NAMALWA (cell line): ENCODE results near the gene PDIA5.
A peak's percentile ranks its signal among the peaks of the same experiment; 100 is the strongest.
"Not testable (repeated sequence)": the region's sequence is repeated elsewhere in the genome, so short reads cannot be mapped to it uniquely, and the experiment has no call there.

Experiments used
- DNase-seq: peaks from one replicate; pipeline ENCODE4 v3.0.0-alpha.2; 2015; ENCODE audit warnings: low spot score

Gene PDIA5

DNA sequence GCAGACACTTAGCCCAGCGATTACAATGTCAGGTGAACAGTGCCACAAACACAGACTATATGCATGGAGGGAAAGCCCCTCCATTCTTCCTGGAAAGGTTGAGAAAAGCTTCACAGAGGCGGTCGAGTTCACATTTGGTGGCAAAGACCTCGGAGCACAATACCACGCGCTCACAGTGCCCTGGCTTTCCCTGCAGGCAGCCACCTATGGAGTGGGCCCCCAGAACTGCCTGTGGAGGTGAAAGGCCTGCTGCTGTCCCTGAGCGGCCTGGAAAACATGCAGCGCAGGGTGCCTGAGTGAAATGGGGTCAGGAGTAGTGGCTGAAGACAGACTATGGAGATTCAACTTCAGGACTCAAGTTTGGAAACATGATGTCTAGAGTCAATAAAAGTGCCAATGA is 26.9 kb downstream of the PDIA5 start:
- no peak for DNase-seq

GRCh38 chr3:123094516-123095313 is 27.9 kb downstream of the PDIA5 start:
- no peak for DNase-seq

- no peak for DNase-seq
Measured at GRCh38 chr3:123096126-123096525, 29.3 kb downstream of the PDIA5 start.

- DNase-seq: no peak
Measured at GRCh38 chr3:123096731-123097130, 29.9 kb downstream of the PDIA5 start.

DNA sequence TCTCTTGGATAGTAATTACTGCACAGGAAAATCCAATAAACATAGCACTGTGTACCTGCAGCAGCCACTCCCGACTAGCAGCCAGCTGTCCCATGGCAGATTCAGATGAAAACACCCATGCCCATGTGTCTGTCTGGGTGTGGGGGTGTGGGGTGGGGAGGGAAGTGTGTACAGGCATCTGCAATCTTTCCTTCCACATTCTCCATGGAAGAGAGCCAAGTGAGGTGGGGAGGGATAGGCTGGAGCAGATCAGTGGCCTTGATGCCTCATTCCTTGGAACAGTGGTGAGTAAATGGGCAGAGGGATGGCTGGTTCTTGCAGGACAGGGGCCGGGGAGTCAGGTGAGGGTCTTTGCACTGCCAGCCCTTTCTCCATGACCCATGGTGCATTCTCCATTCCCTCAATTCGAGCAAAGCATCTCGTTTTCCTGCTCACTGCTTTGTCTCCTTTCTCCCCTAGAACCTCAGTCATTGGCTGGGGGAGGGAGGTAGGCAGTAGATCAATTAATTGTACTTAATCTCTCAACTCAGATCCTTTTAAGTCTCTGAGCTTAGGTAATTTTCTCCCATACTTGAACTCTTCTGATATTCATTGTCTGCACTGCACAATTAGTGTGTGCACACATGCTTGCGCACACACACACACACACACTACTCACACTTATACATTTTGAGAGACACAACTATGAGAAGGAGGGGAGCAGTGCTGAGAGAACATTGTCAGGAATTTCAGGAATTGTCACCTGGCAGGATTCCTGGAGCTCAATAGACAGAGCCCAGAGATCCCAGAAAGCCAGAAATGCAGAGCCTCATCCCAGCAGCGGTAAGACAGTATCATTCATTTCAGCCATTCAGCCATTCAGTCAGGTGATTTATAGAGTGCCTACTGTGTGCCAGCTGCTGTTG is 31.9 kb downstream of the PDIA5 start:
- DNase-seq: no peak

DNA sequence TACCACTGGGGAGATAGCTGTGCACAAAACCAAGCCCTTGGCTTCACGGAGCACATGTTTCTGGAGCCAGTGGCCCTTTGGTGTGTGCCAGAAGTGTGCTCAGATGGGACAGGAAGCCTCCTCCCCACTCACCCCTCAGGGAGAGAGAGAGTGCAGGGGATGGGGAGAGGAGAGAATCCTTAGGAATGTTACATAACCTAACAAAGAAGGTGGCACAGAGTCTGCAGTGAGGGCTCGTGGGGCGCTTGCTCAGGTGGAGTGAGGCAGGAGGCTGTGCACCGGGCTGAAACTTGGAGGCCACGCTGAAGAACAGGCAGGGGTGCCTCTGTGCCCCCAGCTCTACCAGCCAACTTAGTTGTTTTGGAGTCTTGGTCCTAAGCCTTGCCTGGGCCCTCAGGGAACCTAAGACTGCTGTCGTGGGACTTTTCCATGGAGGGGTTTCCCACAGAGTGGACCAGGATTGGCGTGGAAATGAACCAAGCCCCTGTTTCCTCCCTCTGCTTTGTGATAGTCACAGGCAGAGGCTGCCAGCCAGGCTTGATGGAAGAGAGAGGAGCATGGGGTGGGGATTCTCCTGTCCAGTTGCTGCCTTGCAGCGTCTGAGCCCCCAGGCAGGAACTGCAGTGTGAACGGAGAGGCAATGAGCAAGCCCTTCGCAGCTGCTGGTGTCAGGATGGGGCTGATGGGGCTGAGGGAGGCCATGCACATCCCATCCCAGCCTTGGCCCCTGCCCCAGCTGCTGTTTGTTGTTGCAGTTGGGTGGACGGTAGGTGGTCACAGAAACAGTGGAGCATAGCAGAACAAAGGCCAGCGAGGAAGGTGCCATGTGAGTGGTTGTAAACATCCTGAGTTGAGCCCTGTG is 32.7 kb downstream of the PDIA5 start:
- DNase-seq: no peak

GRCh38 chr3:123100193-123100776 is 33.5 kb downstream of the PDIA5 start:
- no peak for DNase-seq

DNA sequence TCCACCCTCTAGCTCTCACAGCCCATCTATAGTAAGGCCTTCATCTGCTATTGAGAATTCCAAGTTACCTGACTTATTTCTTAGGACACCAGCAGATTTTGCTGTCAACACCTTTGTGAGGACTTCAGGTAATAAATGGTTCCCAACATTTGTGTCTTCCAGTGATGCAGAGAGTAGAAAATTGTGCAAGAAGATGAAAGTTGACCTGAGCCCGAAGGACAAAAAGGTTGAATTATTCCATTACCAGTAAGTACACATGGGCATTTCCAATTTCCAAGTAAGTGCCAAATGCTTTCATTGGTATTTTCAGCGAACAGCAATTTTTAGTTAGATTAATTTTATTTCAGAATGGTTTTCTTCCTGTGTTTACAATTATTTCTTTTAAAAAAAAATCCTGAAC is 35.4 kb downstream of the PDIA5 start:
- DNase-seq: no peak

- no peak for DNase-seq
Measured at GRCh38 chr3:123102826-123103225, 36.0 kb downstream of the PDIA5 start.

DNA sequence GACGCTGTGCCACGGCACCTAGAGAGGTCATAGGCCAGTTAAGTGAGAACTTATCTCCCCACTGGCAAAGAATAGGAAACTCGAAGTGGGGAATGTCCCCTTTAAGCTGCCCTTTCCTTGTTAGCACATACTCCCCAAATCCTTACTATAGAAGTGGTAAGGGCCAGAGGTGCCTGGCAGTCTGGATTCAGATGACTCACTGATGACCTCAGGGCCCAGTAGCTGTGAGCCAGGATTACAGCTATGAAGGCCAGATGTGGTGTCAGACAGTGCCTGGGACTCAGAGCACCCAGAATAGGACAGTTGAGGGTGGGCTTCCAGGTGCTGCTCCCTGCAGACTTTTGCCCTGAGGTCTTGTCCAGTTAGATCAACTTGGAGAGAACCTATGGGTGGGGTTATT is 37.7 kb downstream of the PDIA5 start:
- DNase-seq: no peak

DNA sequence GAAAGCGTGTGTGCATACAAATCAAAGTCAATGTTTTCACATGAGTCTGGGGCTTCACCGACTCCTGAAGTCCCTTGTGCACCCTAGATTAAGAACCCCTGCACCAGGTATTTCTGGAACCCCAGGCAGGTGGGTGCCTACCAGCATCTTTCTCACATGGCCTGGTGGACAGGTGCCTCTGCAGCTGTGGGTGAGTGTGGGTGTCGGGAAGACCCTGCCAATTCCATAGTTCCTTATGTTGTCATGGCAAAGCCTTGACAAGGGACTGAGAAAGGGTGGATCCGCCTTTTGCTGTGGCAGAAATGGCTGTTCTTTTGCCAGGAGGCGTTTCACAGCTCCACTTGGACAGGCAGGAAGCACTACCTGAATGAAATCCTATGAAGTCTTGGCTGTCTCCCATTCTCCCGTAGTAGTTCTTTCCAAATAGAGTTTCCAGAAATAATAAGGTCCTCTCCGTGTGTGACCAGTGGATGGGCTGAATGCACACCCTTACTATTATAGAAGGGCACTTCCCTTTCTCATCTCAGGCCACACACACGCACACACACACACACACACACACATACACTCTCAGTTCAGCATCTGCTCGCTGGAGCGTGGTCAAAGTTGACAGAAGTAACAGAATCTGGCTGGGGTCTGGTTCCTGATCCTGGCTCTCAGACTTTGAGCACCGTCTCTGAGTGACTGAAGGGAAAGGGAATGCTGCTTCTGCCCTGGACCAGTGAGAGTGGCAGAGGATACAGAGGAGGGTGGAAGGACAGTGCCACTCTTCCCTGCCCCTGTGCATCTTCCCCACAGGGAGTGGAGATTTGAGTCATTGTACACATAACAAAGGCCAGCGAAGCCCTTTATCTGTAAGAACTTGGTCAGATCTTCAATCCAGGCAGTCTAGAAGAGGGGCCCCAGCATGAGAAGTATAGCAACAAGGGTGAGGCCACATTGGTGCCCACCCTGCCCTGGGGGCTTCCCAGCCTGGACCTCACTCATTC is 38.7 kb downstream of the PDIA5 start:
- DNase-seq: peak; percentile 56

GRCh38 chr3:123110282-123110975 is 43.6 kb downstream of the PDIA5 start:
- DNase-seq: no peak

GRCh38 chr3:123110976-123111615 is 44.3 kb downstream of the PDIA5 start:
- no peak for DNase-seq

DNA sequence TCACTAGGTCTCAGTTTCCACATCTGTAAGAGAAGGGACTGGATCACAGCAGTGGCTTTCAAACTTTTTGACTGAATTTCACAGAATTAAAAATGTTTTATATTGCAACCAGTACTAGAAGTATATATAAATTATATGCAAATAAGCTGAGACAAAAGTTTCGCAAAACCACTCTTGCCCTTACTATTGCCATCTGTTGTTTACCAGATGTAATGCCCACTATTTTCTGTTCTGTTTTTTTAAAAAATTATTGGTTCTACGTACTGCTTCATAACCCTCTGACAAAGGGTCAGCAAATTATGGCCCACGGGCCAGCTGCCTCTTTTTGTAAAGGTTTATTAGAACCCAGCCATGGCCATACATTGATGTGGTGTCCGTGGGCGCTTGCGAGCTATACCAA is 44.8 kb downstream of the PDIA5 start:
- peak; percentile 14 for DNase-seq

DNA sequence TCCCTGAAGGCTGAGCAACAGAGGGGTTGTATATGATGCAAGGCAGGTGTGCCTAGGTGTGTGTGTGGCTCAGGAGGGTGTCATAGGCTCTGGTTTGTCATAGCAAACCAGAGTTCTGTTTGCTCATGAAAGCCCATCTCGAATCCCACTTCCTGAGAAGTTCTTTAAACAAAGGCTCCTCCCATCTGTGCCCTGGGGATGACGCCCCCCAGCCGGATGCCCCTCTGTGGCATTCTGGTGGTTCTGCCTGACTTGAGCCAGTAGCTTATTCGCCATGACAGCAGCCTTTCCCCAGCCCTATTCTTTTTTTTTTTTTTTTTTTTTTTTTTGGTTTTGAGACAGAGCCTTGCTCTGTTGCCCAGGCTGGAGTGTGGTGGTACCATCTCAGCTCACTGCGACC is 45.4 kb downstream of the PDIA5 start:
- DNase-seq: no peak

DNA sequence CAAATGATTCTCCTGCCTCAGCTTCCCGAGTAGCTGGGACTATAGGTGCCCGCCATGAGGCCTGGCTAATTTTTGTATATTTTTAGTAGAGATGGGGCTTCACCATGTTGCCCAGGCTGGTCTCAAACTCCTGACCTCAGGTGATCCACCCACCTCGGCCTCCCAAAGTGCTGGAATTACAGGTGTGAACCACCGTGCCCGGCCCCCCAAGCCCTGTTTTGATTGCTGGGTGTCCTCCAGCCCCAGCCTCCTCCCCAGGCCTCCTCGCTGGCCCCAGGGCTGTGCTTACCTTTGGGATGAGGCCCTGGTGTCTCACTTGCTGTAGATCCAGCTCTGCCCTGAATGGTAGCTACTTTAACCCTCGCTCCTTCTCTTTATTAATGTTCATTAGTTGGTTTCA is 45.8 kb downstream of the PDIA5 start:
- not testable (repeated sequence) for DNase-seq

DNA sequence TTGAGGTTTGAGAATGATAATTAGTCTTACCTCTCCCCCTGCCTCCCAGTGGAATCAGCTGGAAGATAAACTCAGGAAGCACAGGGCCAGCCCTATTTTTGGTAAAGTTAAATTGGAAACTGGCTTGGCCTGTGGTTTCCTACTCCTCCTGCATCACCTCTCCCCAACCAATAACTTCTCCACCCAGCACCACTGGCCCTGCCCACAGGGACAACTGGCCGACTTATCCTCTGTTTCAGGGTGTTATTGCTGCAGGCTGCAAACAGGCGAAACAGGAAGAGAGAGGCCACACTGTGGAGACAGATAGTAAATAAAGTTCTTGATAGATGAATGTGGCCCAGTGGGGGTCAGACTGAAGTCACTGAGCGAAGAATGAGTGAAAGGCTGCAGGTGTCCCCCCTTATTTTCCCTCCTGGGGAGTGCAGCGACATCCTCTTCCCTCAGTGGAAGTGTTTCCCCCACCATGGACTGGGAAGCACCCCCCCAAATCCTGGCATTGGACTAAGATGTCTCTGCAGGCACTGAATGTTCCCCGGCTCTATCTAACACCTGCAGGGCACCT is 47.1 kb downstream of the PDIA5 start:
- no peak for DNase-seq

DNA sequence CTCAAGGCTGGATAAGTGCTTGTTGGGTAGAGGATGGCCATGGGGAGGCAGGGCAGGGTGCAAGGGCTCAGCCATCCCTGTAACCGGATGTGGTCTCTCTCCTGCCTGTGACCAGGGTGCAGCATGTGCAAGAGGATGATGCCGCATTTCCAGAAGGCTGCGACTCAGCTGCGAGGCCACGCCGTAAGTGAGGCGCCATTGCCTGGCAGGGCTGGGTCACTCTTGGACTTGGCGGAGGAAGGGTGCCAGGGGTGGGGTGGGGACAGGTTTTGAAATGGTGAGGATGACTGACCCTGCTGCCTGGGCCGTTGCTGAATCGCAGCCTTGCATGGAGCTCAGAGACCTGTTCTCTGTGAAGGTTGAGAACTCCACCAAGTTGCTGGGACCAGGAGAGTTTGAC is 49.3 kb downstream of the PDIA5 start:
- no peak for DNase-seq

DNA sequence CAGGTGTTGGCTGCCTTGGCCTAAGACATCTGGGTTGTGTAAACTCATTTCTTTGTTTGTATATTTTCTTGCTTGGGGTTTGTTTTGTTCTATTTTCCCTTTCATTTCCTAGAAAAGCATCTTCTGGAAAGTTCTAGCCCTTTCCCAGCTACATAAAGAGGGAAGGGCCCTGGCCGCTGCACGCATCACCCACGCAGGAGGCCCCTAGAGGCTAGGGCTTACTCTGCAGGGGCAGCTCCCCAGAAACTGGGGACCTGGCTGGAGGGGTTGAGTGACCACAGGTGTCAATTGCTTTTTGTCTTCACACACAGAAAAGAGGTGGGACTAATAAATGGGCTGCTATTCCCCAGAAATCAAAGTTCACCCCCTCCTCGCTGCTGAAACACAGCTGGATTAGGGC is 52.6 kb downstream of the PDIA5 start:
- DNase-seq: no peak
